Measurements from ENCODE around the gene USO1.
"Not testable (repeated sequence)": the region's sequence is repeated elsewhere in the genome, so short reads cannot be mapped to it uniquely, and the experiment has no call there.

Gene USO1

GRCh38 chr4:75752637-75753036, 28.3 kb downstream of the USO1 start:
- DNase-seq (ENCODE audit: low read depth in 2 of 2) = no peak

- no peak for DNase-seq (ENCODE audit: low read depth in 2 of 2)
Measured at GRCh38 chr4:75769036-75769435, 44.7 kb downstream of the USO1 start.

GRCh38 chr4:75771607-75772006, 47.2 kb downstream of the USO1 start:
- DNase-seq (ENCODE audit: low read depth in 2 of 2) = no peak

- no peak for DNase-seq (ENCODE audit: low read depth in 2 of 2)
Measured at GRCh38 chr4:75777589-75777988, 53.2 kb downstream of the USO1 start.

- DNase-seq (ENCODE audit: low read depth in 2 of 2) = no peak
Measured at GRCh38 chr4:75779105-75779757, 54.9 kb downstream of the USO1 start.

GRCh38 chr4:75781305-75781704, 56.9 kb downstream of the USO1 start:
- no peak for DNase-seq (ENCODE audit: low read depth in 2 of 2)

GRCh38 chr4:75786526-75786925, 62.1 kb downstream of the USO1 start:
- DNase-seq (ENCODE audit: low read depth in 2 of 2) = no peak

GRCh38 chr4:75786938-75787337, 62.6 kb downstream of the USO1 start:
- no peak for DNase-seq (ENCODE audit: low read depth in 2 of 2)

- no peak for DNase-seq (ENCODE audit: low read depth in 2 of 2)
Measured at GRCh38 chr4:75790024-75790423, 65.6 kb downstream of the USO1 start.

- no peak for DNase-seq (ENCODE audit: low read depth in 2 of 2)
Measured at GRCh38 chr4:75800972-75801371, 76.6 kb downstream of the USO1 start.

GRCh38 chr4:75806035-75806434, 81.7 kb downstream of the USO1 start:
- not testable (repeated sequence) for DNase-seq (ENCODE audit: low read depth in 2 of 2)

- no peak for DNase-seq (ENCODE audit: low read depth in 2 of 2)
Measured at GRCh38 chr4:75817901-75818300, 93.5 kb downstream of the USO1 start.

GRCh38 chr4:75819121-75819520, 94.7 kb downstream of the USO1 start:
- DNase-seq (ENCODE audit: low read depth in 2 of 2) = no peak

- no peak for DNase-seq (ENCODE audit: low read depth in 2 of 2)
Measured at GRCh38 chr4:75820197-75820596, 95.8 kb downstream of the USO1 start.

- DNase-seq (ENCODE audit: low read depth in 2 of 2) = no peak
Measured at GRCh38 chr4:75820676-75821075, 96.3 kb downstream of the USO1 start.

- DNase-seq (ENCODE audit: low read depth in 2 of 2) = no peak
Measured at GRCh38 chr4:75821216-75821615, 96.8 kb downstream of the USO1 start.

- no peak for DNase-seq (ENCODE audit: low read depth in 2 of 2)
Measured at GRCh38 chr4:75821966-75822365, 97.6 kb downstream of the USO1 start.

- DNase-seq (ENCODE audit: low read depth in 2 of 2) = no peak
Measured at GRCh38 chr4:75822416-75822815, 98.0 kb downstream of the USO1 start.

GRCh38 chr4:75823812-75824211, 99.4 kb downstream of the USO1 start:
- no peak for DNase-seq (ENCODE audit: low read depth in 2 of 2)

GRCh38 chr4:75830906-75831305, 106.5 kb downstream of the USO1 start:
- DNase-seq (ENCODE audit: low read depth in 2 of 2) = no peak

- no peak for DNase-seq (ENCODE audit: low read depth in 2 of 2)
Measured at GRCh38 chr4:75831856-75832405, 107.6 kb downstream of the USO1 start.

- DNase-seq (ENCODE audit: low read depth in 2 of 2) = no peak
Measured at GRCh38 chr4:75834095-75834771, 109.9 kb downstream of the USO1 start.

GRCh38 chr4:75834772-75835154, 110.4 kb downstream of the USO1 start:
- no peak for DNase-seq (ENCODE audit: low read depth in 2 of 2)

Measured in stimulated activated CD8-positive, alpha-beta memory T cell treated with anti-CD3 and anti-CD28 coated beads, Interleukin-2, amount 100 ng/mL, for 1 hour (primary cell).